GM21619 (cell line): Measurements from ENCODE around the gene DIDO1.

ENCODE experiments used
- ATAC-seq: cut with Tn5 transposase; IDR thresholded peaks from one replicate; pipeline ENCODE4 v1.9.1; 2021; ENCODE audit not compliant: unreplicated experiment

DIDO1 gene

GRCh38 chr20:62838128-62838891, 88.0 kb downstream of the DIDO1 start:
- ATAC-seq, result peak; percentile 54

DNA sequence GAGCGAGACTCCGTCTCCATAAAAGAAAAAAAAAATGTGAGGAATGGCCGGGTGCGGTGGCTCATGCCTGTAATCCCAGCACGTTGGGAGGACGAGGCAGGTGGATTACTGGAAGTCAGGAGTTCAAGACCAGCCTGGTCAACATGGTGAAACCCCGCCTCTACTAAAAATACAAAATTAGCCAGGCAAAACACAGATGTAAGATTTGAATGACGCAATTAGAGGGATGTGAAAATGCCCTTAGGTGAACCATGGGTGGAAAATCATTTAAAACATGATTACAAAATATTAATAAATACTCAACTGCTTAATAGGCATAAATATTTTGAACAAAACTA, 88.5 kb downstream of the DIDO1 start:
- ATAC-seq, result no peak

- no peak for ATAC-seq
These were observed 89.3 kb downstream of the DIDO1 start for GRCh38 chr20:62836967-62837490.

DNA sequence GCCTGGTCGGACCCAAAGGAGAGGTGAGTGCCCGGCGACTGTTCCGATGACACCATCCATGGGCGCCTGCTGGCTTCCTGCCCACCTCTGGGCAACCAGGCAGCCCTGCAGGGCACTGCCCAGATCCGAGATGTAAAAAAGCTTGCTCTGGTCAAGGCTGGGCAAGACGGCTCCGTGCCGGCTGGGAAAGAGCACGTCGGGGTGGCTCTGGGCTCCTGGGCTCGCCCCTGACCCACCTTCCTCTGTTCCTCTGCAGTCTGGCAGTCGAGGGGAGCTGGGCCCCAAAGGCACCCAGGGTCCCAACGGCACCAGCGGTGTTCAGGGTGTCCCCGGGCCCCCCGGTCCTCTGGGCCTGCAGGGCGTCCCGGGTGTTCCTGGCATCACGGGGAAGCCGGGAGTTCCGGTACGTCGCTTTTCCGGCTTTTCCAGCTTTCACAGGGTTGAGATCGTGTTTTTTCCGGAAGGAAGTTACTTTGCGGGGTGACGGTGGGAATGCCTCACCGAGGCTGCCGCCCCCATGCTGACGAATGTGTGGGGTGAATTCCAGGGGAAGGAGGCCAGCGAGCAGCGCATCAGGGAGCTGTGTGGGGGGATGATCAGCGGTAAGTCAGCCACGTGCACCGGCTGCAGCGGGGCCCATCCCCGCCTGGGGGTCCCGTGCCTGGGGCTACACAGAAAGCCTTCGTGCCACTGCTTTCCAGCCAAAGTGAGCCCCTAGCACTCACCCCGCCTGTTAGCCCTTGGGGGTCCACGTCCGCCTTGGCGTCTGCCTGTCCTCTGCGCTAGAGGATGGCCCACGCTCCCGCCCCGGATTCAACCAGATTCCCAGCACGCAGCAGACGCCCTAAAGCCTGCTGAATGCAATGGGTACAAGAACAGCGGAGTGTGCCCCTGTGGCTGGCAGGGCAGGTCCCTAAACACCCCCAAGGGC, 90.1 kb downstream of the DIDO1 start:
- ATAC-seq, result no peak

DNA sequence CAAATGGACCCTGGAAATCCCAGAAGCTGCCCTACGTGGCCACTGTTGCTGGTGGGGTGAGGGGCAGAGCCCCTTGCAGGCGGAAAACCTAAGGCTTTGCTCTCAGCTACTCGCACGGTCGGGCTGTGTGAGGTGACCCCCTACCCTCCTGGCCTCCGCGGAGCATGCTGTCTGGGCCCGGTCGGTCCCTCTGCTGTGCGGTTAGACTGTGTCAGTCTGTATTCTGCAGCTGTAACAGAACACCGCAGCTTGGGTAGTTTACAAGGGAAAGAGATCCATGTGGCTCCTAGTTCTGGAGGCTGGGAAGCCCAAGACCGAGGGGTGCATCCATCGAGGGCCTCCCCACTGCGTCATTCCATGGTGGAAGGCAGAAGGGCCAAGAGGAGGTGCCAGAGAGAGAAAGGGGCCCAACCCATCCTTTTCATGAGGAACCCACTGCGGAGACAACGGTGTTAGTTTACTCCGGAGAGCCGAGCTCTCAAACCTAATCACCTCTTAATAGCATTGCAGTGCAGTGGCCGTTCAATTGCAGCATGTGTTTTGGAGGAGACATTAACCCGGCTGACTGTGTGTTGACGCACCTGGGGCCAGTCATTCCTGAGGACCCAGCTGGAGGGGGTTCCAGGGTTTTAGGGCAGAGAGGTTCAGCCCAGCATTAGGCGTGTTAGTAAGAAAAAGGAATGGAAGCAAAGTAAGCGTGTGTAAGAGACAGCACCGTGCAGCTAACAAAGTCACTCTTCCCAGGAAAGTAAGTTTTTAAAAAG, 91.2 kb downstream of the DIDO1 start:
- ATAC-seq, result no peak

GRCh38 chr20:62832951-62833391, 93.3 kb downstream of the DIDO1 start:
- no peak for ATAC-seq

DNA sequence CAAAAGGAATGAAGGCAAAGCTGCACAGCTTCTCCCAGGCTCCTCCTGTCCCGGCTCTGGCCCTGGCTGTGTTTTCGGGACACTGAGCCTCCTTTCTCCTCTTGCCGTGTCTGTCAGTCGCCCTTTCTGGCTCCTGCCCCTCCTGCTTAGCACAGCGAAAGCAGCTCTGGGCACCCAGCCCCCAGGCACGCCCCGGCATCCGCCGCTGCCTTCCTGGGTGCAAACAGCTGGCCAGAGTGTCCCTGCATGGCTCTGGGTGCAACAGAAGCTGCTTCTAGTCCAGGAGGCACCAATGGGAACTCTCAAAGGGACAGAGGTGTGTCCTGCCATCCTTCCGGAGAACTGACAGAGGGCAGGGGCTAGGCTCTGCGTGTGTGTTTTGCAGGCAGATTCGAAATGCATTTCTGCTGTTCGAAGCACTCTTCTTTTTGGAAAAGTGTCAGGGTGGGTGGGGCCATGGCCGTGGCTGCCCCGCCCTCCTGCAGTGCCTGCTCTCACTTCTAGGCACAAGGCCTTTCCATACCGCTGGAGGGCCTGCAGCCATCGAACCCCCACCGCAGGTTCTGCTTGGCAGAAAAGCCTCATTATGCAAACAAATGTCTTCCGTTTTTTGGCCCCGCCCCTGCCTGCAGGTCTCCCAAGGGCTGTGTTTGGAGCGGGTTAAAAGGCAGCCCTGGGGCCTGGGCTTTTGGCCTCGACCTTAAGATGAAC, 93.9 kb downstream of the DIDO1 start:
- ATAC-seq, result peak; percentile 85

DNA sequence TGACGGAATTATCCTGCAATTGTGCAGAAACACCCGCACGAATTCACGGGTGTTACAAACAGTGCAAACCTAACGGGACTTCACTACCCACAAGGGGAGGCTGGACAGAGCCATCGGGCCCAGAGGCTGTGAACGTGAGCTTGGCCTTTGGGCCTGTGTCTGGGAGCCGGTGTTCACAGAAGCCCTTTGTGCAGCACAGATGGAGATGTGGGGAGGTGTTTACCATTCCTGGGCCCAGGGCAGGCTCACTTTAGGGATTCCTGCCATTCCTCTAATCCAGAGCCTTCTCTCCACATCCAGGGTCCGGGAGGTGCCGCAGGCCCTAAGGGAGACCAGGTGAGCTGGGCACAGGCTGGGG, 94.5 kb downstream of the DIDO1 start:
- no peak for ATAC-seq

DNA sequence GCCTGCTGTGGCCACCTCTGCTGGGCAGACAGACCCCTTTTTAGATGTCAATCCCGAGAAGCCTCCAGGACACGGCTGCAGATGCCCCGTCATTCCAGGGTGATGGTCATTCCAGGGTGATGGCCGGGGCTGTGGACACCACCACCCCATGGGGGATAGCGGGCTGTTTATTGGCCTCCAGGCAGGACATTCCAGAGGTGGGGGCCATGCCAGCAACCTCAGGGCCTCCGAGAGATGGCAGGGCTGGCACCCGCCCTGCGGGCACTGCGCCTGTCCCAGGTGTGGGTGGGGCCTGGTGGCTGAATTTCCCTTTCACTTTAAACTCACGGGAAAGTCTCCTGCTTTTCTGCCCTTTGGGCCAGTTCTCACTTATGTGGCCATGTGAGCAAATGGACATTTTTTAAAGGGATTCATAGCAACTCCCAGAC, 94.9 kb downstream of the DIDO1 start:
- no peak for ATAC-seq

DNA sequence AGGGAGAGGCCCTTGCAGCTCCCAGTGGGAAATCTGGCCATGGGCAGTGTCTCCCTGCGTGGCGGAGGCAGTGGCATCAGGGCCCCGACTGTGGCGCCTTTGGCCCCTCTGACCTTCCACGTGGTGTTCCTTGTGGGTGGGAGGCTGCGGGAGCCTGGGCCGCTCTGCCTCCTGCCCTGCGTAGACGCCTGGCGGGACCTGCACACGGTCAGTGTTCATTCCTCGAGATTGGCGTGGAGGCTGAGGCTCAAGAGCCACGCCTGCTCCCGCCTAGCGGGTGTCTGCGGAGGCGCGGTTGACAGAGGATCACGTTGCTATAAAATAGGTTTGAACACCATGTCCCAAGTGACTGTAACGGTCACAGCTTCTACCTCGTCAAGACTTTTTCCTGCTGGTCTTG, 95.5 kb downstream of the DIDO1 start:
- ATAC-seq, result no peak

- ATAC-seq, result no peak
These were observed 96.1 kb downstream of the DIDO1 start for GRCh38 chr20:62830251-62830650.

DNA sequence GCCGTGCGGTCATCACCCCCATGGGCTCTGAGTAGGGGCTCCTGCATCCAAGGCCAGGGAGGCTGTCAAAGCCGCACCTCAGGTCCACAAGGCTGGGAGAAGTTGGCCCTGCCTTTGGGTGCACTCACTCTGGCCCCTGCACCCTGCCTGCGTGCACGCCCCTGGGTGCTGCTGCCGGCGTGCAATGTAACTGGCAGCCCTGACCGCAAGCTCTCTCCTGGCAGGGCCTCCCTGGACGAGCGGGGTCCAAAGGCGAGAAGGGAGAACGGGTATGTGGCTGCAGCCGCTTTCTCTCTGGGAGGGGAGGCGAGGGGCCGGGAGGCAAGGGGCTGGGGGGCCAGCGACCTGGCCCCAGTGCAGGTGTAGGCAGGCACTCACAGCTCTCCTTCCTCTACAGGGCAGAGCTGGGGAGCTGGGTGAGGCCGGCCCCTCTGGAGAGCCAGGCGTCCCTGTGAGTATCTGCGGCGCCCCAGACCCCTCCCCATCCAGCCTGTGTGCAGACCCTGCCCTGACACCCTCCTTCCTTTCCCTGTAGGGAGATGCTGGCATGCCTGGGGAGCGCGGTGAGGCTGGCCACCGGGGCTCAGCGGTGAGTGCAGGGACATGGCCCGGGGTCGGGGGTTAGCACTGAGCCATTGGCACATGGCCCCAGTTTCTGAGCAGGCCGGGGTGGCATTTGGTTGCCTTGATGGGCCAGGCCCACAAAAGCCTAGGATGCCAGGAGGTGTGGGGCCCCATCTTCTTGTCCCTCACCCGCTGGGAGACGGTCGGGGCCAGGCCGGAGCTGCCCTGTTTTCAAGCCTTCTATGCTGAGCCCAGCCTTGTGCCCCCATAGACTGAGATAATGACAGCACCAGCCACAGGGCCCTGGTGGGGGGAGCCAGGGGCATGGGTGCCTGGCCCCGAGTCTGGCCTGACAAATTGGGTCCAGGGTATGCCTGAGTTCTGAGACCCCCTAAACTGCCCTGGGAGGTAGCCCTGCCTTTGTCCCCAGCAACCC, 96.8 kb downstream of the DIDO1 start:
- no peak for ATAC-seq

DNA sequence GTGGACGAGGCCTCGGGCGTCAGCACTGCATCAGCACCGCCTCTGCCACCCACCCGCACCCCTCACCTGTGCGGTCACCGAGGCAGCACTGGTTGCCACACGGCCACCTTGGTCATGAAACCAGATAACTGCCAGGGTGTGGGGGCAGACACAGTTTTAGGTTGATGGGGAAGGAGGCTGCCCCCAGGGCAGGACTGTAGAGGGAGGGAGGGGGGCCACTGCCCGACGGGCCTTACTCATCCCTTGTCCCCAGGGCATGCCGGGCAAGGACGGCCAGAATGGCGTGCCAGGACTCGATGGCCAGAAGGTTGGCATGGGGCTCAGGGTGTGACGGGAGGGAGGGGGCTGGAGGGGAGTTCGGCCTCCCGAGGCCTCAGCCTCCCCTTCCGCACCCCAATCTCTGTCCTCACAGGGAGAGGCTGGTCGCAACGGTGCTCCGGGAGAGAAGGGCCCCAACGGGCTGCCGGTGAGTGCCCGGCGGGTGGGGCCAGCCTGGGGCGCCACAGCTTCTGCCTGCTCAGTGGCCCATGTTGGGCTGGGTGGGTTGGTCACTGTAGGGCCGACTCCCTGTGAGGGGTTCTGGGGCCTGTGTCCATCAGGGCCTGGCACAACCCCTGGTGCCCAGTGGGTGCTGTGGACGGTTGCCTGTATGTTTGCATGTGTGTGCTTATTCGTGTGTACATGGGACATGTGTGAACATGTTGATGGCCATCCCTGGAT, 97.6 kb downstream of the DIDO1 start:
- ATAC-seq, result no peak

GRCh38 chr20:62828051-62828450, 98.3 kb downstream of the DIDO1 start:
- ATAC-seq, result no peak
